ENCODE results near the gene LUC7L3. TPM values are rescaled to one million over a fixed set of nuclear protein-coding genes. Genes with fewer than 3 reads are reported as not detected.

Gene LUC7L3
- total RNA-seq, 1 experiment from 2014 or later = 136 TPM

GRCh38 chr17:50697062-50697461 is 22.3 kb upstream of the LUC7L3 start:
- no peak for TF ChIP-seq TCF7L2 (IDR thresholded peaks at IDR 0.05; ENCODE audit: low read depth, low read length)
- TF ChIP-seq POLR2AphosphoS5 (IDR thresholded peaks at IDR 0.05; ENCODE audit: low read depth, low read length) = no peak
- no peak for TF ChIP-seq SIN3A (IDR thresholded peaks at IDR 0.05; ENCODE audit: borderline replicate concordance, insufficient read depth, low read depth, low read length)
- no peak for TF ChIP-seq REST (IDR thresholded peaks at IDR 0.05; ENCODE audit: insufficient read depth in 1 of 2, low read depth in 2 of 2, low read length in 1 of 2)
- in situ Hi-C loops (cut with HindIII; ENCODE audit: low pct_unique_long_range_greater_than_20kb, low sequenced_read_pairs) = no loop called here
- H3K9me3 ChIP-seq (ENCODE audit: control insufficient read depth, insufficient read depth, low read depth, low read length) = no peaks in the 10 kb centered on the region
- H3K27me3 ChIP-seq (ENCODE audit: control insufficient read depth, insufficient read depth, low read length) = no peaks in the 10 kb centered on the region
- intact Hi-C loops (cut with micrococcal nuclease; ENCODE audit: unreplicated experiment) = no loop called here
- CTCF ChIA-PET = interaction anchor here (1.5 kb wide), 1 partner anchor 67 kb away, joined by 3 read pairs; no protein-coding TSS in a partner anchor
- H3K4me1 ChIP-seq (ENCODE audit: control insufficient read depth, insufficient read depth, low read length) = peaks cover 34% of the 10 kb centered on the region
- 0 out of 2 replicates have a peak overlapping the region, but pooled peaks have one; percentile 14 for H3K27ac ChIP-seq (ENCODE audit: low read length)
- DNase-seq (ENCODE audit: low read depth, low spot score) (no peak), ATAC-seq (no peak)
- BruUV-seq (replicated peaks) = no TSS peak
- POLR2A ChIA-PET = interaction anchor here (0.6 kb wide), 1 partner anchor 8 kb away, joined by 12 read pairs; no protein-coding TSS in a partner anchor
- peaks cover 48% of the 10 kb centered on the region for H3K36me3 ChIP-seq (ENCODE audit: control insufficient read depth, insufficient read depth, low read length)
- H3K4me3 ChIP-seq (ENCODE audit: low read depth in 2 of 2, low read length in 2 of 2) = no peak overlapping the region

GRCh38 chr17:50697663-50698272 is 21.6 kb upstream of the LUC7L3 start:
- ATAC-seq (no peak), DNase-seq (ENCODE audit: low read depth, low spot score) (no peak)
- H3K9me3 ChIP-seq (ENCODE audit: control insufficient read depth, insufficient read depth, low read depth, low read length) = no peaks in the 10 kb centered on the region
- H3K27ac ChIP-seq (ENCODE audit: low read length) = no peak overlapping the region
- TF ChIP-seq CTCF (IDR thresholded peaks at IDR 0.05) (peak; percentile 33), SIN3A (IDR thresholded peaks at IDR 0.05; ENCODE audit: borderline replicate concordance, insufficient read depth, low read depth, low read length) (no peak), TCF7L2 (IDR thresholded peaks at IDR 0.05; ENCODE audit: low read depth, low read length) (no peak), POLR2AphosphoS5 (IDR thresholded peaks at IDR 0.05; ENCODE audit: low read depth, low read length) (no peak)
- no TSS peak for BruUV-seq (replicated peaks)
- H3K4me1 ChIP-seq (ENCODE audit: control insufficient read depth, insufficient read depth, low read length) = peaks cover 26% of the 10 kb centered on the region
- ChIA-PET CTCF (interaction anchor here (1.5 kb wide), 1 partner anchor 67 kb away, joined by 3 read pairs; no protein-coding TSS in a partner anchor), POLR2A (no interaction called here)
- intact Hi-C loops (cut with micrococcal nuclease; ENCODE audit: unreplicated experiment) = no loop called here
- no peaks in the 10 kb centered on the region for H3K27me3 ChIP-seq (ENCODE audit: control insufficient read depth, insufficient read depth, low read length)
- H3K36me3 ChIP-seq (ENCODE audit: control insufficient read depth, insufficient read depth, low read length) = peaks cover 48% of the 10 kb centered on the region
- in situ Hi-C loops (cut with HindIII; ENCODE audit: low pct_unique_long_range_greater_than_20kb, low sequenced_read_pairs) = no loop called here
- no peak overlapping the region for H3K4me3 ChIP-seq (ENCODE audit: low read depth in 2 of 2, low read length in 2 of 2)

GRCh38 chr17:50699410-50699809 is 20.0 kb upstream of the LUC7L3 start:
- intact Hi-C loops (cut with micrococcal nuclease; ENCODE audit: unreplicated experiment) = no loop called here
- no TSS peak for BruUV-seq (replicated peaks)
- ChIA-PET POLR2A (no interaction called here), CTCF (no interaction called here)
- Histone ChIP-seq H3K36me3 (ENCODE audit: control insufficient read depth, insufficient read depth, low read length) (peaks cover 45% of the 10 kb centered on the region), H3K27ac (ENCODE audit: low read length) (no peak overlapping the region), H3K4me1 (ENCODE audit: control insufficient read depth, insufficient read depth, low read length) (peaks cover 11% of the 10 kb centered on the region), H3K9me3 (ENCODE audit: control insufficient read depth, insufficient read depth, low read depth, low read length) (no peaks in the 10 kb centered on the region), H3K4me3 (ENCODE audit: low read depth in 2 of 2, low read length in 2 of 2) (no peak overlapping the region), H3K27me3 (ENCODE audit: control insufficient read depth, insufficient read depth, low read length) (no peaks in the 10 kb centered on the region)
- TF ChIP-seq SIN3A (IDR thresholded peaks at IDR 0.05; ENCODE audit: borderline replicate concordance, insufficient read depth, low read depth, low read length) (no peak), TCF7L2 (IDR thresholded peaks at IDR 0.05; ENCODE audit: low read depth, low read length) (no peak), POLR2AphosphoS5 (IDR thresholded peaks at IDR 0.05; ENCODE audit: low read depth, low read length) (no peak), REST (IDR thresholded peaks at IDR 0.05; ENCODE audit: insufficient read depth in 1 of 2, low read depth in 2 of 2, low read length in 1 of 2) (no peak), CTCF (IDR thresholded peaks at IDR 0.05) (no peak)
- DNase-seq (ENCODE audit: low read depth, low spot score) (no peak), ATAC-seq (no peak)
- in situ Hi-C loops (cut with HindIII; ENCODE audit: low pct_unique_long_range_greater_than_20kb, low sequenced_read_pairs) = no loop called here

Measured in Panc1 (cell line).